GM20431 (cell line): ENCODE results near the gene TBCB.
"Not testable (repeated sequence)": the region's sequence is repeated elsewhere in the genome, so short reads cannot be mapped to it uniquely, and the experiment has no call there.

Experiments used
- in situ Hi-C: fragments of 300-500 bp; cut with MseI, MboI; formaldehyde crosslinking; loops from one replicate; pipeline ENCODE4 v1.15.0; 2020; ENCODE audit warnings: low sequenced_read_pairs; ENCODE audit not compliant: unreplicated experiment

The TBCB gene

DNA sequence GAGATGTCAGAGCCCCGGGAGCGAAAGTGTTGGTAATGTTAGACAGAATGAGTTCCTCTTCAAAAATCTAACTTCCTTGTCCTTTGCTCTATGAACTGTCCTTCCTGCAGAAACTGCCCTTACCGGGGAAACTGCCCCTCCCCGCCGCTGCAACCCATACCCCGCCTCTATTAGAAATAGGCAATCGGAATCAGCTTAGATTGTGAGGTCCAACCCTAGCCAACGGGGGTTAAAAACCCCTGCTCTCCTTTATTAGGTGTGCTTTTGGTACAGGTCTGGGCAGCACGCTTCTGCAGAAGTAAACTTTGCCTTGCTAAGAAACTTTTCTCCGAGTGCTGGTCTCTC lies 13.1 kb downstream of the TBCB start:
- in situ Hi-C loops = loop anchor here (10.0 kb wide), 1 partner anchor 46 kb away; no protein-coding TSS in a partner anchor

DNA sequence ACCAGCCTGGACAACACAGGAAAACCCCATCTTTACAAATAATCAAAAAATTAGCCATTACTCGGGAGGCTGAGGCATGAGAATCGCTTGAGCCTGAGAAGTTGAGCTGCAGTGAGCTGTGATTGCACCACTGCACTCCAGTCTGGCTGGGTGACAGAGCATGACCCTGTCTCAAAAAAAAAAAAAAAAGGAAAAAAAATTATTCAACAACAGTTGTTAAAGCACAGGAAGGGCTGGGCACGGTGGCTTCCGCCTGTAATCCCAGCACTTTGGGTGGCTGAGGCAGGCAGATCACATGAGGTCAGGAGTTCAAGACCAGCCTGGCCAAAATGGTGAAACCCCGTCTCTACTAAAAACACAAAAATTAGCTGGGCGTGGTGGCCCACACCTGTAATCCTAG lies 16.0 kb downstream of the TBCB start:
- in situ Hi-C loops = not testable (repeated sequence)

DNA sequence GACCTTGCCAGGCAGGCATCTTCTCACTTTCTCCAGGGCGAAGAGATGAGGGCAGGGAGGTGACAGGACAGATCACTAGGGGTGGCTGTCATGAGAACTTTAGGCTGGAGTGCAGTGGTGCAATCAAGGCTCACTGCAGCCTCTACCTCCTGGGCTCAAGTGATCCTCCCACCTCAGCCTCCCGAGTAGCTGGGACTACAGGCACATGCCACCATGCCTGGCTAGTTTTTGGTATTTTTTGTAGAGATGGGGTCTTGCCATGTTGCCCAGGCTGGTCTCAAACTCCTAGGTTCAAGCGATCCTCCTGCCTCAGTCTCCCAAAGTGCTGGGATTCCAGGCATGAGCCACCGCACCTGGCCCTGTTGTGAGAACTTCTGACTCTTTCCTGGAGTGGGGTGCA lies 19.6 kb downstream of the TBCB start:
- in situ Hi-C loops = not testable (repeated sequence)

DNA sequence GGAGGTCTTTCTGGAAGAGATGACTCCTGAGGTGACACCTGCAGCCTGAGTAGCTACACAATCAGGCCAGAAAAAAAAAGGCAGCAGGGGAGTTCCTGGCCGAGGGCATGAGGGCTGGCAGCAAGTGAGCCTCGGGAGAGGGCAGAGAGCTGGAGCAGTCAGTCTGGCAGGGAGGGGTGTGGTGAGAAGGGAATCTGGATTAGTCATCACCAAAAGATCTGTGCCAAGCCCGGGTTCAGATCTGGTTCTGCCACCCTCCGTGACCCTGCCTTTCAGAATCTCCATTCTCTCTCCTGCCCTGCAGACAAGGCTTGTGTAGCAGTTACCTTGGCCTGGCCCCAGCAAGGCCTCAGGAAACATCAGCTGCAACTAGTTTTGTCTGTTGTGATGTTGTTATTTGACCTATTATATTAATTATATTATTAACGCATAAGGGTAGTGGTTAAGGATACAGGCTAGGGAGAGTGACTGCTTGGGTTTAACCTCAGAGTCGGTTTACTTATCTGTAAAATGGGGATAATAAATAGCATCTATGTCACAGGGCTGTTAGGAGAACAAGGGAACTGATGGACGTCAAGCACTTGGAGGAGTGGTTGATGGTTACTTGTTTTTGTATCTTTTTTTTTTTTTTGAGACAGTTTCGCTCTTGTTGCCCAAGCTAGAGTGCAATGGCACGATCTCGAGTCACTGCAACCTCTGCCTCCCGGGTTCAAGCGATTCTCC lies 21.9 kb downstream of the TBCB start:
- in situ Hi-C loops = no loop called here

DNA sequence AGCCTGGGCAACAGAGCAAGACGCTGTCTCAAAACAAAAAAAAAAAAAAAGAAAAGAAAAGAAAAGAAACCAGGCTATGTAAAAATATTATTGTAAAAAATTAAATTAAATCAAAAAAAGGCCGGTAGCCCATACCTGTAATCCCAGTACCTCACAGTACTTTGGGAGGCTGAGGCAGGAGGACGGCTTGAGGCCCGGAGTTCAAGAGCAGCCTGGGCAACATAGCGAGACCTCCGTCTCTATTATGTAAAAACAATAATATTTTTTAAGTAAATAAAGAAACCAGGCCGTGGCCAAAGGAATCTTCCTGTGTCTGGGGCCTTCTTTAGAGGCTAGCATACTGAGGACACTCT lies 23.8 kb downstream of the TBCB start:
- in situ Hi-C loops = no loop called here

DNA sequence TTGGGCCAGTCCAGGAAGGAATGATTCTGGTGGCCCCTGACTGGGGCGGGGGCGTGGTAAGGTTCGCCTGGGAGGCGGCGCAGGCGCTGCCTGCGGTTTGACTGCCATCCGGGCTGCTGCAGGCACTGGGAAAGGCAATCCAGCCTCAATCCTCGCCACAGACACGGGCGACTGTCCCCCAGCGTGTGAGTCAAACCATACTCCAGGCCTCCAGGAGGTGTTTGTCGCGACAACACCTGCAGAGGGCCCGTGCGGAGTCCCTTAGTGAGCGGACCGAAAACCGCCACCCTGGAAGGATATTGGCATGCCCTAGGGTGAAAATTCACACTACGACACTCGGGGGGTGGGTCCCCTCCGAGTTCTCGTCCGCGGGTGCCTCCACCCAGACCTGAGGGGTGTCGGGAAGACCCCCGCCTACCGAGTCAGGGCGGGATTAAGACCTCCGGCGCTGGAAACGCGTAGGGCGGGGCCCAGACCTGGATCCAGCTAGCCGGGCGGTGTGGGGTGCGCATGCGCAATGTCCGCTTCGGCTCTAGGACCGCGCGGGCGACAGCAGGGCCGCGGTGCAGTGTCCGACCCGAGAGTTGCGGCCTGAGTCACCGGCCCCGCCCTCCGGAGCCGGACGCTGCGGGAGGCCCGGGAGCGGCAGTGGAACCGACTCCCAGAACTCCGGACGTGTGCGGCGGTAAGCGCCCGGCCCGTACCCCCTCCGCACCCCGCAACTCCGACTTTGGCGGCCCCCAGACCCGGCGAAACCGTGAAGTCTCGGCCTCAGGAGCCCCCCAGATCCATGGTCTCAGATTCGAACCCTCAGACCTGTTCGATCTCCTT lies 24.4 kb downstream of the TBCB start, which contains the start of gene CAPNS1:
Gene CAPNS1, plus strand, starts transcription at position 594 of the 831 bp plus-strand sequence. CDS start 946 bp downstream, outside the sequence.
- in situ Hi-C loops = no loop called here

DNA sequence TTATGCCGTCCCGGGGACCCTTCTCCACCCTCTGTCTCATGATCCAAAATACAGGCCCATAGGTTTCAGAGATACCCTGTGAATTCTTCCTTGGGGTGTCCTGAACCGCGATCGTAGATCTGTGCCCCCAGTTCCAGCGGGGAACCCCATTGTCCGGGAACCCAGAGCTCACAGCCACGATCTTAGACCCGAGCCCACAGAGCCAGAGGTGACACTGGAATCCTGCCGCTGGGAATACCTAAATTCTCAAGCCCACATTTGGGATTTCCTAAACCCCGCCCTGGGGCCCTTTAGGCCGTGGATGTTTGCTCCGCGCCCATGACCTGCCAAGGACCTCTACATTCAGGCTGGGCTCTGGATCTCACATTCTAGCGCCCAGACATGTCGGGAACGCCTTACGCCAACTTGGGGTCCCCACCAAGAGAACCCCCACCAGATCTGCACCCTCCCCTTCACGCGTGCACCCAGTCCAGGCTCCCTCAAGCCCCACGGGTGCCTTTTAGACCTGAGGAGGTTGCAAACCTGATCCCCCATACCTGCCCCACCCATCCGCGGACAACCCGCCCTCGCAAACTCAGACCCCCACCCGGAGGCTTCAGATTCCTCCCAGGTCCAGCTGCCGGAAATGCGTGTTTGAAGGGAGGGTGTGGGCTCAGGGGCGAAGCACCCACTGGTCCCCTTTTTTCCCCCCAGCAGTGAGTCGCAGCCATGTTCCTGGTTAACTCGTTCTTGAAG lies 25.2 kb downstream of the TBCB start:
- in situ Hi-C loops = no loop called here

DNA sequence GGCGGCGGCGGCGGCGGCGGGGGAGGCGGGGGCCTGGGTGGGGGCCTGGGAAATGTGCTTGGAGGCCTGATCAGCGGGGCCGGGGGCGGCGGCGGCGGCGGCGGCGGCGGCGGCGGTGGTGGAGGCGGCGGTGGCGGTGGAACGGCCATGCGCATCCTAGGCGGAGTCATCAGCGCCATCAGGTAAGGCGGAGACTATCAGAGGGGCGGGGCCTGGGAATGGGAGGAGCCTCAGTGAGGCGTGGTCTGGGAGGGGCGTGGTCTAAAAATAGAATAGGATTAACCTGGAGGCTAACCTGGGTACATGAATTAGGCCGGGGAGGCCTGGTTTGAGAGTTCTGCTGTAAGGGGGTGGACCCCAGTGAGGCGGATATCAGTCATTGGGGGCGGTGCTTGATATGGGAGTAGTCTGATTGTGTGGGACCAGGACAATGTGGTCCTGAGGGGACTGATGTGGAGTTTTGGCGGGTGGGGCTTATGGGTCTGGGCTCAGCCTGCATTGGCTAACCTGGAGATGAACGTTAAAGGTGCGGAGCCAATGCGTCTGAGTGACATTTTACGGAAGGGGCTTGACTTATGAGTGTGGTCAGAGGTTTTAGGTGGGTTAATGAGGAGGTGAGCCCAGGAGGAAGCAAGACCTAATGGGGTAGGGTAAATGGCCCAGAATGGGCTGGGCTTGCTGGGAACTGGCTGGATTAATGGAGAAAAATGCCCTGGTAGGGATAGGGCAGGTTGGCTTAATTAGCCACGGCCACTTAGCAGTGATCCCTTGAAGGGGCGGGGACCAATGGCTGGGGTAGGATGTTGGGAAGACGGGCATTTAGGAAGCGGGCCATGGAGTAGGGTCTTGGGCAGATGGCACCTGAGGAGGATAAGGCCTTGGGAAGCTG lies 26.0 kb downstream of the TBCB start:
- in situ Hi-C loops = no loop called here

DNA sequence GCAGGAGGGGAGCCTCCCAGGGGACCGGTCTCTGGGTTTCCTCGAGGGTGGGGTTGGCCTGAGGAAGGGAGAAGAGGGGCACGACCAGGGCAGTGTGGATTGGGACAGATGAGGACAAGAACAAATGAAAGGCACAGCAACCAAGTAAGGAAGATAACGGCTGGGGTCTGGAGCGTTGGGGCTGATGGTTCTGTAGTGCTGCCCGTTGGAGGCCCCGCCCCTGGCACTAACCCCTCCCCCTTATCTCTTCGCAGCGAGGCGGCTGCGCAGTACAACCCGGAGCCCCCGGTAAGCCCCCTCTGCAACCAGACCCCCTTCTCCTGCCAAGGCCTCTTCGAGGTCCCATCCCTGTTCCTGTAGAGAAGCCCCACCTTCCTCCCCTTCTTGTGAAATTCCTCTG lies 26.8 kb downstream of the TBCB start:
- in situ Hi-C loops = no loop called here

DNA sequence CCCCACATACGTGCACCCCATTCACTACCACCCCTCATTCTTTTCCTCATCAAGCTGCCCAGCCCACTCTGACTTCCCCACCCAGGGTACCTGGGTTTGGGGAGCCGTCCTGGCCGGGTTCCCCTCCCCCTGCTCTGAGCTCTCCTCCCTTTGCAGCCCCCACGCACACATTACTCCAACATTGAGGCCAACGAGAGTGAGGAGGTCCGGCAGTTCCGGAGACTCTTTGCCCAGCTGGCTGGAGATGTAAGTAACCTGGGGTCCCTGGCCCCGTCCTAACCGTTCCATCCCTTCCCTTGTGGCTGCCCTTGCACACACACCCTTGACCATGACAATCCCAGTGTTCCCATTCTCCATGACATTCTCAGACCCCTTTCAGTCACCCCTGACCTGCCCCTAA lies 27.2 kb downstream of the TBCB start:
- in situ Hi-C loops = no loop called here

DNA sequence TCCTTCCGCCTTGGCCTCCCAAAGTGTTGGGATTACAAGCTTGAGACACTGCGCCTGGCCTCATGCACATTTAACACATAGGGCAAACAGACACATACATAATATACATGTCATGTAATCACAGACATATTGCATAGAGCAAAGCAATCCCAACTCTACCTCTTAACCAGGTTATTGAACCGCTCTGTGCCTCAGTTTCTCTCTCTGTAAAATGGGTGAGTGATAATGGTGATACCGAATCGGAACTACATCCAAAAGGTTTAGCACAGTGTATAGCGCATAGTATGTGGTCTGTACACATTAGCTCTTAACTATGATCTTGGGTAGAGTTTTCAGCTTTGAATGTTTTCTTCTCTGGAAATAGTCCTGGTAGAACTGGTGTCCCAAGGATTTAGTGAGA lies 29.4 kb downstream of the TBCB start:
- in situ Hi-C loops = no loop called here

DNA sequence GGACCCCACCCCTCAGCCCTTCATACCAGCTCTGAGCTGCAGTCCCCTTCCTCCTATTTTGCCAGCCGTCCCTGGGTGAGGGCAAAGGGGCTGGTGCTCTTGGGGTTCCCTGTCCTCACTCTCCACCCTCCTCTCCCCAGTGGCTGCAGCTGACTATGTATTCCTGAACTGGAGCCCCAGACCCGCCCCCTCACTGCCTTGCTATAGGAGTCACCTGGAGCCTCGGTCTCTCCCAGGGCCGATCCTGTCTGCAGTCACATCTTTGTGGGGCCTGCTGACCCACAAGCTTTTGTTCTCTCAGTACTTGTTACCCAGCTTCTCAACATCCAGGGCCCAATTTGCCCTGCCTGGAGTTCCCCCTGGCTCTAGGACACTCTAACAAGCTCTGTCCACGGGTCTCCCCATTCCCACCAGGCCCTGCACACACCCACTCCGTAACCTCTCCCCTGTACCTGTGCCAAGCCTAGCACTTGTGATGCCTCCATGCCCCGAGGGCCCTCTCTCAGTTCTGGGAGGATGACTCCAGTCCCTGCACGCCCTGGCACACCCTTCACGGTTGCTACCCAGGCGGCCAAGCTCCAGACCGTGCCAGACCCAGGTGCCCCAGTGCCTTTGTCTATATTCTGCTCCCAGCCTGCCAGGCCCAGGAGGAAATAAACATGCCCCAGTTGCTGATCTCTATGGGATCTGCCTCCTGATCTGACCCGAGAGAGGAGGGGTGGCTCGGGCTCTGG lies 34.6 kb downstream of the TBCB start:
- in situ Hi-C loops = no loop called here

DNA sequence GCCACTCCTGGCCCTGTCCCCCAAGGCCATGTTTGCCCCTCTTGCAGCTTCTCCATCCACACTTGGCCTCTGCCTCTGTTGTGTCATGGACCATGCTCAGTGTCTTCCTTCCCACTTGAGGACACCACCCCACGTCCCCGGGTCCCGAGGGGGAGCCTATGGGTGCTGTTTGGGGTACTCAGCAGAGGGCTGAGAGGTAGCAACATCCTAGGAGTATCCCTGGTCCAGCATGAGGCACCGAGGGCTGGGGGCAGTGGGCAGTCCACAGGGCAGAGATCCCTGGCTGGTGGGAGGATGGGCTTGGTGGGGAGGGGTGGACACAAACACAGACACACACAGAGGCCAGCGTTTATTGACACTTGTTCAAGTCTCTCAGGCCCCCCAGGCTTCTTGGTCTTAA lies 35.3 kb downstream of the TBCB start:
- in situ Hi-C loops = no loop called here

DNA sequence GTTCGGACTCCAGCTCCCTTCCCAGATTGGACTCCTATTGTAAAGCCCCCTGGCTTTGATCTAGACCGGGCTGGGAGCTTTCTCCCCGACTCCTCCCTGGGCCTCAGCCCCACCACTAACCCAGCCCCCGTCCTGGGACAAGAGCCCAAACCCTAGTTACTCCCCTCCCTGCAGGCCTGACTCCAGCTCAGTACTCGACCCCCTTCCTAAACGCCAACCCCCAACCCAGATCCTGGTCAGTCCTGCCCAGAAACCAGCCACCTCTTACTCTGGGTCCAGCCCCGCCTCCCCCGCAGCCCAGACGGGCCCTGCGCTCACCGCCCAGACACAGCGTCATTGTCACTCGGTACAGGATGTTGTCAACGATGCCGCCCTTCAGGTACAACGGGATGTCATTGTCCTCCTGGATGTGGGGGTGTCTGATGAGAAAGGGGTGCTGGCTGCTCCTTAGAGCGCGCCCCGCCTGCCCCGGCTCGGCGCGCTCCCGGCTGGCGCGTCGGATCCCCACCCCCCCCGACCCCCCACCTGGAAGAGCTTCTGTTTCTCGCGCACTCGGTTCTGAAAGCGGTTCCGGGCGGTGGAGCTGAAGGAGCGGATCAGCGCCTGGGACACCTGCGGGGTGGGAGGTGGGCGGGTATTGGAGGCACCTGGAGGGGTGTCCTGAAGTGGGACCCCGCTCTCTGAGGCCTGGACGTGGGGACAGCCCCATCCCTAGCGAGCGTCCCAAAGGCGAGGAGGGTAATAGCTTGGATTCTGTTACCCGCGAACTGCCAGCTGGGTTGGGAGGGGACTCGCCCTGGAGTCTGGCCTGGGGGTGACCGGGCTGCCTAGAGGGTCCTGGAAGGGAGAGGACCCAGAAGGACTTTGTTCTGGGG lies 36.1 kb downstream of the TBCB start:
- in situ Hi-C loops = no loop called here

DNA sequence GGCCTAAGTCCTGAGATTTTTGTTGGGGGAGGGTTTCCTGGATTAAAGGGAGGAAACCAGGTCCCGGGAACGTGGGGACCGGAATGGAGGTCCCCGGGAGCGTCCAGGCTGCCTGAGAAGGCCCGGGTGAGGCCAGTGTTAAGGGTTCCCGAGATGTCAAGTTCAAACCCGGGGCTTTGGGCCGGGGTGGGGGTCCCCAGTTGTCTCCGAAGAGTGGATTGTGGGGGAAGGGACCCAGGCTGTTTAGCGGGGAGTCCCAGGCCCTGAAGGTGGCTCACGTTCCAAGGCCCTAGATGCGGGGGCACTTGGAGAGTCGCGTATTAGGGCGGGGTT lies 36.7 kb downstream of the TBCB start:
- in situ Hi-C loops = no loop called here

DNA sequence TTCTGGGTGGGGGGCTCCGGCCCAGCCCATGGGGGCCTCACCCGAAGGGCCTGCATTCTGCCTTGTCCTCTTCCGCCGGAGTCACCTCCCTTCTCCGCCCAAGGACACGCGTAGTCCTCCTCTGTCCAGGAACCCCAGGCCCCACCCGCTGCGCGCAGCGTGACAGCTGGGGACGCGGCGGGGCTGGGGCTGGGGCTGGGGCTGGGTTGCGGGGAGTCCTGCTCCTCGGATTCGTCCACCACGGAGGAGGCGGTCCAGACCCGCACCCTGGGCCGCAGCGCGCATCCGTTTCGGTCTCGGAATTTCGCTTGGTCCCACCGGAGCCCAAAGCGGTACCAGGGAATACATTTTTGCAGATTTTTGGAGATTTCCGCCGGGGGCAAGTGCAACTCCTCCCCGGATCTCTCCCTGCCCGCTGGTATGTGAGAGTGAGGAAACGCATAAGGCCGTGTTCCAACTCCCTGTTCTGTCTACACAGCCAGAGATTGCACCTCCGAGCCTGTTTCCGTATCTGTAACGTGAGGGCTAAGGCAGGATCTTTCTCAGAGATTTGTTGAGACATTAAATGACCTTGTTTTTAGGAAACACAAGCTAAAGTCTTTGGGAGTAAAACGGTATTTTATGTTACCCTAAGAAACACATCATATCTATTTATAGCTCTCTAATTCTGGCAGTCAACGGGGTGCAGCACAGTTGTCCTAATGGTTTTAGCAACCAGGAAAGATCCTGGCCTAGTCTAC lies 37.3 kb downstream of the TBCB start, which contains the start of gene COX7A1:
Gene COX7A1, minus strand, starts transcription at position 96 of the 740 bp plus-strand sequence. Its CDS starts 40 bp downstream, at position 56.
- in situ Hi-C loops = no loop called here

DNA sequence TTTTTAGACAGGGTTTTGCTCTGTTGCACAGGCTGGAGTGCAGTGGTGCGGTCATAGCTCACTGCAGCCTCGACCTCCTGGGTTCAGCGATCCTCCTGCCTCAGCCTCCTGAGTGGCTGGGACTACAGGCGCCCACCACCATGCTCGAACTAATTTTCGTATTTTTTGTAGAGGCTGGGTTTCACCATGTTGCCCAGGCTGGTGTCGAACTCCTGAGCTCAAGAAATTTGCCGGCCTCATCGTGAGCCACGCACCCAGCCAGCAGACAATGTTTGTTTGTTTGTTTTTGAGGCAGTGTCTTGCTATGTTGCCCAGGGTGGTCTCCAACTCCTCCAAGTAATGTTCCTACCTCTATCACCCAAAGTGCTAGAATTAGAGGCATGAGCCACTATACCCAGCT lies 37.9 kb downstream of the TBCB start:
- in situ Hi-C loops = no loop called here
